BLaER1 treated with 17β-estradiol and CSF1 and Interleukin-3, amounts not matched to agents 10 nM and 100 nM (cell line): ENCODE results near the gene NPHP4.

Experiments
- H3K27ac ChIP-seq, 11 experiments: shearing (Covaris generic); formaldehyde crosslinking; 2 replicates each; pipeline ENCODE4 v1.8.1; 2022
- H3K27me3 ChIP-seq, 11 experiments: shearing (Covaris generic); formaldehyde crosslinking; 2 replicates each; pipeline ENCODE4 v1.8.1; 2022
- H3K36me3 ChIP-seq, 11 experiments: shearing (Covaris generic); formaldehyde crosslinking; 2 replicates each; pipeline ENCODE4 v1.8.1; 2022
- H3K4me1 ChIP-seq, 10 experiments: shearing (Covaris generic); formaldehyde crosslinking; 2 replicates each; pipeline ENCODE4 v1.8.1; 2022
- H3K4me2 ChIP-seq, 11 experiments: shearing (Covaris generic); formaldehyde crosslinking; 2 replicates each; pipeline ENCODE4 v1.8.1; 2022
- H3K4me3 ChIP-seq, 10 experiments: shearing (Covaris generic); formaldehyde crosslinking; 2 replicates each; pipeline ENCODE4 v1.8.1; 2022
- H3K9ac ChIP-seq, 11 experiments: shearing (Covaris generic); formaldehyde crosslinking; 2 replicates each; pipeline ENCODE4 v1.8.1; 2022
- H3K9me3 ChIP-seq, 11 experiments: shearing (Covaris generic); formaldehyde crosslinking; replicated peaks in 1 of 11; 2 replicates each; pipeline ENCODE4 v1.8.1; 2022
- H4K20me1 ChIP-seq, 11 experiments: shearing (Covaris generic); formaldehyde crosslinking; 2 replicates each; pipeline ENCODE4 v1.8.1; 2022
- Cebpa-rat ChIP-seq, 11 experiments: shearing (Covaris generic); IDR thresholded peaks; 2 replicates each; pipeline ENCODE4 v1.8.1; 2022

The NPHP4 gene

DNA sequence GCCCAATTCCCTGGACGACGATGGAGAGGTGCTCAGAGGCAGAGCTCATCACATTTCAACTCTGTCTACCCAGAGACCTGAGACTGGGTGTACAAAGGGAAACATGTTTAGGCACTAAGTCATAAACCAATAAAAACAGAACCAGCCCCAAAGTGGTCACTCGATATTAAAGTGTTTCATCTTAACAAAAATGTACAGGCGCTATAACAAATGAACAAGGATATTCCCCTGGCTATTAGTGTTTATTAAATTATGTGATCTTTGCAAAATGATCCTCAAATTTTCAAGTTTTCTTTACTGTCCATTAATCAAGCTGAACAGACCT, 43.6 kb downstream of the NPHP4 start:
- no peaks in the 10 kb centered on the region for H3K9me3 ChIP-seq
- TF ChIP-seq Cebpa-rat (IDR thresholded peaks at IDR 0.05): no peak

DNA sequence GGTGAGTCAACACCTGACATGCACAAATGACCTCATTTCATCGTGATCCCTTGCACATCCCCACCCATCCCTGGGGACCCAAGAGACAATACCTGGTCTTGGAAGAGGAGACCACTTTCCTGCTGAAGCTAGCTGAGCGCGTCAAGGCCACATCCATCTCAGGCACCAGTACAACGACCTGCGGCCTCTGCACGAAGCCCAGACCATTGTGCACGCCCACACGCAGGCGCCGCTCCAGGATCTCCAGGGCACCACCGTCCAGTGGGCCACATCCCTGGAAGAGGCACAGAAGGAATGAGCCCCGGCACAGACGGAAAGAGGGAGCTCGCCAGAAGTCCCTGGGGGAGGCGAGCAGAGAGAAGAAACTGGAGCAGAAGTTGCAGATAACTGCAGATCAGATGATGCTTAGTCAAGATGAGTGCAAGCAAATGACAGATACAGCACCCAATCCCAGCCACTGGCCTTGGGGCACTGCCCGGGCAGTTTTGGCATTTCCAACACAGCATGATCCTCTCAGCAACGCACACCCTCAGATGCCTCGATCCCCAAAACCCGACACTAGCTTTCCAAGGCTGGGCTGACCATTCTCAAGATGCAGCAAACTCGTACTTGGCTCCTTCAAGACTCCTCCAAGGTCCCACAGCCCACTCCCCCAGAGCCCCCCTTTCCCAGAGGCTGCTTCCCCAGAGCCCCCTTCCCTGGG, 44.1 kb downstream of the NPHP4 start:
- Histone ChIP-seq H3K9me3 (no peaks in the 10 kb centered on the region), H3K27ac (no peak overlapping the region)
- TF ChIP-seq Cebpa-rat (IDR thresholded peaks at IDR 0.05): no peak

More for the DNA sequence above, 43.6 kb downstream of the NPHP4 start:
- peaks cover 47 to 92% (median 68%) of the 10 kb centered on the region in 11 experiments for H3K36me3 ChIP-seq
- no peak overlapping the region for H3K9ac ChIP-seq
- H3K27me3 ChIP-seq: no peaks in the 10 kb centered on the region
- peaks cover 0 to 21% (median 7%) of the 10 kb centered on the region in 10 experiments; a peak in 9 of 20 replicates for H3K4me1 ChIP-seq
- no peak overlapping the region for H3K4me3 ChIP-seq
- no peak overlapping the region for H3K4me2 ChIP-seq
- H4K20me1 ChIP-seq: peaks cover 0 to 16% (median 0%) of the 10 kb centered on the region in 11 experiments; a peak in 3 of 22 replicates
- H3K27ac ChIP-seq: no peak overlapping the region

DNA sequence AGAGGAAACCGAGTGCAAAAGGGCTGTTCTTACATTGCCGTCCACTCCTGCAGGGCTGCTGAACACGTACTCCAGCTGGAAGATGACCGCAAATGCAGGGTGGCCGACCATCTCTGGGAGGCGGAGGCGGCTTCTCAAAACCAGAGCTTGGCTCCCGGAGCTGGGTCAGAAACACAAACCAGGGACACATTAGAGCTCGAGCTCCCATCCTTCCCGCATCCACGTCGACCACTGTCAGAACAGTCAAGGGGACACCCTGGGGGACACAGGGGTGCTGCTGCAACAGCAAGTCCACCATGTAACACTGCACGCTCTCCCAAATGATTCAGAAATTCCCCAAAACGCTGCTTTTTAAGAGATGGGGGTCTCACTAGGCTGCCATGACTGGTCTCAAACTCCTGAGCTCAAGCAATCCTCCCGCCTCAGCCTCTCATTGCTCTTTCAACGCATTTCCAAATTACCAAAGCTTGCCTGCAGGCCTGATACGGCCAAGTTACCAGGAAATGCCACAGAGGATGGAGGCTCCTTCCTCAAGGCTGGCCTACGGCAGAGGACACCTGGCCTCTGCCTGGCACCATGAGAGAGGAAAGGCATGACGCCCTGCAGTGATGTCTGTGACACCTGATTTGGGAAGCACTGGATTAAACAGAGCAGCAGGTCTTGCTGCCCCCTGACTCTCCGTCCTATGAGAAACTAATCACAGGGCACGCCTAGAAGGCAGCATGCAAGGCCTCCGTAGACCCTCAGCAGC, 45.0 kb downstream of the NPHP4 start:
- Histone ChIP-seq H4K20me1 (peaks cover 0 to 16% (median 0%) of the 10 kb centered on the region in 11 experiments; a peak in 3 of 22 replicates), H3K36me3 (peaks cover 42 to 93% (median 65%) of the 10 kb centered on the region in 11 experiments), H3K9me3 (no peaks in the 10 kb centered on the region), H3K27me3 (no peaks in the 10 kb centered on the region), H3K4me3 (no peak overlapping the region), H3K4me1 (peaks cover 0 to 21% (median 7%) of the 10 kb centered on the region in 10 experiments; a peak in 9 of 20 replicates), H3K9ac (no peak overlapping the region), H3K27ac (no peak overlapping the region), H3K4me2 (no peak overlapping the region)
- no peak for TF ChIP-seq Cebpa-rat (IDR thresholded peaks at IDR 0.05)

More for the DNA sequence above, 44.1 kb downstream of the NPHP4 start:
- H3K4me3 ChIP-seq: no peak overlapping the region
- H3K27me3 ChIP-seq: no peaks in the 10 kb centered on the region
- no peak overlapping the region for H3K4me2 ChIP-seq
- H3K4me1 ChIP-seq: peaks cover 0 to 21% (median 7%) of the 10 kb centered on the region in 10 experiments; a peak in 9 of 20 replicates
- H3K36me3 ChIP-seq: peaks cover 47 to 92% (median 66%) of the 10 kb centered on the region in 11 experiments
- no peak overlapping the region for H3K9ac ChIP-seq
- H4K20me1 ChIP-seq: peaks cover 0 to 16% (median 0%) of the 10 kb centered on the region in 11 experiments; a peak in 3 of 22 replicates

DNA sequence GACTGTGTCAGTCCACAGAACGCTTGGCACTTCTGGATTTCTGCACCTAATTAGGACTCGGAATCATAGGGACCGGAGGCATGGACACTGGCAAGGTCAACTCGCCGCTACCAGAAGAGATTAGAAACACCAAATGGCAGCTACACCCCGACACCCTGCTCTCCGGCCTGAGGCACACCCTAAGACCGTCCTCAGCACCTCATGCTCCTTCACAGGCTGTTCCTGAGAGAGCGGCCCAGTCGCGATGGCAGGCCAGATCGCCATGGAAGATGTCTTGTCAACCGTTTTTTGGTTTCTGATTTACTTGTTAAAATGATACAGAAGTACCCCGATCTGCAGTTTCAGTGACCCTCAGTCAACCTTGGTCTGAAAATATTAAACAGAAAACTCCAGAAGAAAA, 46.8 kb downstream of the NPHP4 start:
- no peak overlapping the region for H3K4me3 ChIP-seq
- H3K9ac ChIP-seq: no peak overlapping the region
- H3K27me3 ChIP-seq: no peaks in the 10 kb centered on the region
- 0 out of 22 replicates have a peak, but pooled peaks cover 0 to 5% (median 0%) of the 10 kb centered on the region in 11 experiments for H3K9me3 ChIP-seq
- peaks cover 0 to 11% (median under 1%) of the 10 kb centered on the region in 10 experiments; a peak in 6 of 20 replicates for H3K4me1 ChIP-seq
- no peak overlapping the region for H3K27ac ChIP-seq
- peaks cover 41 to 83% (median 56%) of the 10 kb centered on the region in 11 experiments for H3K36me3 ChIP-seq
- TF ChIP-seq Cebpa-rat (IDR thresholded peaks at IDR 0.05): no peak
- H4K20me1 ChIP-seq: peaks cover 0 to 8% (median 0%) of the 10 kb centered on the region in 11 experiments; a peak in 3 of 22 replicates
- no peak overlapping the region for H3K4me2 ChIP-seq

DNA sequence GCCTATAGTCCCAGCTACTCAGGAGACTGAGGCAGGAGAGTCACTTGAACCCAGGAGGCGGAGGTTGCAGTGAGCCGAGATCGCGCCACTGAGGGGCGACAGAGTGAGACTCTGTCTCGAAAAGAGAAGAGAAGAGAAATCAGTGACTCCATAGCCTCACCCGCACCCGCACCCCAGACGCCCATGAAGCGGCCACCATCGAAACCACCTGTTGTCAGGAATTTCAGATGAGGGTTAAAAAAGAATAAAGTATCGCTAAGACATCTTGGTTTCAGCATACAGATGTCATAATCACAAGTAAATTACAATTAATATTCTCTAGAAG, 47.4 kb downstream of the NPHP4 start:
- H3K9ac ChIP-seq: no peak overlapping the region
- no peak for TF ChIP-seq Cebpa-rat (IDR thresholded peaks at IDR 0.05)
- H3K4me1 ChIP-seq: 0 out of 20 replicates have a peak, but pooled peaks cover 0 to 7% (median 0%) of the 10 kb centered on the region in 10 experiments
- H3K4me3 ChIP-seq: no peak overlapping the region
- no peak overlapping the region for H3K4me2 ChIP-seq
- H3K27me3 ChIP-seq: no peaks in the 10 kb centered on the region
- peaks cover 39 to 77% (median 53%) of the 10 kb centered on the region in 11 experiments for H3K36me3 ChIP-seq
- peaks cover 0 to 8% (median 0%) of the 10 kb centered on the region in 11 experiments; a peak in 3 of 22 replicates for H4K20me1 ChIP-seq
- no peak overlapping the region for H3K27ac ChIP-seq
- 0 out of 22 replicates have a peak, but pooled peaks cover 0 to 5% (median 0%) of the 10 kb centered on the region in 11 experiments for H3K9me3 ChIP-seq

DNA sequence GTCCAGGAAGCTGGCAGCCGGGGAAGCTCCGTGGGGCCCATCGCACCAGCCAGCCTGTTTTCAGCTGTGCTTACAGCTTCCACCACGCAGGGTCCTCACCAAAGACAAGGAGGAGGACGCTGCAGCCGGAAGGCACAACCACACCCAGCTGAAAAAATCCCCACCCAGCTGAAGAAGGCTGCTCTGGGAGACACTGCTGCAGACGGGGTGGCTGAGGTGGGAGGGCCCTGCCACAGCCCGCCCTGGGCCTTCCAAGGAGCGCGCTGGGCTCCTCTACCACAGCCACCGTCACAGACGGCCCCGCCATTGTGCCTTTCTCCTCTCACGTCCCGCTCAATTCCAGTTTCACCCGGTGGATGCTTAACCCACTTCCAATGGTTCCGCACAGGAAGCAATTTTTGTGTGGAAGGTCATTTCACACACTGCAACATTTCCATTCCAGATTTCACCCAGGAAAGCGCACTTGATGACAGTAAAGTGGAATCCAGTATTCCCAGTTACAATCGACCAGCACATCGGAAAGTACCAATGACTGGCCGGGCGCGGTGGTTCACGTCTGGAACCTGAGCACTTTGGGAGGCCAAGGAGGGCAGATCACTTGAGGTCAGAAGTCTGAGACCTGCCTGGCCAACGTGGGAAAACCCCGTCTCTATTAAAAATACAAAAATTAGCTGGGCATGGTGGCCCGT, 47.9 kb downstream of the NPHP4 start:
- peaks cover 34 to 72% (median 53%) of the 10 kb centered on the region in 11 experiments for H3K36me3 ChIP-seq
- H3K27ac ChIP-seq: no peak overlapping the region
- 0 out of 20 replicates have a peak, but pooled peaks cover 0 to 3% (median 0%) of the 10 kb centered on the region in 10 experiments for H3K4me1 ChIP-seq
- no peak overlapping the region for H3K4me2 ChIP-seq
- H3K4me3 ChIP-seq: no peak overlapping the region
- no peak overlapping the region for H3K9ac ChIP-seq
- H3K9me3 ChIP-seq: 0 out of 22 replicates have a peak, but pooled peaks cover 0 to 5% (median 0%) of the 10 kb centered on the region in 11 experiments
- TF ChIP-seq Cebpa-rat (IDR thresholded peaks at IDR 0.05): no peak
- no peaks in the 10 kb centered on the region for H3K27me3 ChIP-seq
- peaks cover 0 to 9% (median 0%) of the 10 kb centered on the region in 11 experiments; a peak in 5 of 22 replicates for H4K20me1 ChIP-seq

DNA sequence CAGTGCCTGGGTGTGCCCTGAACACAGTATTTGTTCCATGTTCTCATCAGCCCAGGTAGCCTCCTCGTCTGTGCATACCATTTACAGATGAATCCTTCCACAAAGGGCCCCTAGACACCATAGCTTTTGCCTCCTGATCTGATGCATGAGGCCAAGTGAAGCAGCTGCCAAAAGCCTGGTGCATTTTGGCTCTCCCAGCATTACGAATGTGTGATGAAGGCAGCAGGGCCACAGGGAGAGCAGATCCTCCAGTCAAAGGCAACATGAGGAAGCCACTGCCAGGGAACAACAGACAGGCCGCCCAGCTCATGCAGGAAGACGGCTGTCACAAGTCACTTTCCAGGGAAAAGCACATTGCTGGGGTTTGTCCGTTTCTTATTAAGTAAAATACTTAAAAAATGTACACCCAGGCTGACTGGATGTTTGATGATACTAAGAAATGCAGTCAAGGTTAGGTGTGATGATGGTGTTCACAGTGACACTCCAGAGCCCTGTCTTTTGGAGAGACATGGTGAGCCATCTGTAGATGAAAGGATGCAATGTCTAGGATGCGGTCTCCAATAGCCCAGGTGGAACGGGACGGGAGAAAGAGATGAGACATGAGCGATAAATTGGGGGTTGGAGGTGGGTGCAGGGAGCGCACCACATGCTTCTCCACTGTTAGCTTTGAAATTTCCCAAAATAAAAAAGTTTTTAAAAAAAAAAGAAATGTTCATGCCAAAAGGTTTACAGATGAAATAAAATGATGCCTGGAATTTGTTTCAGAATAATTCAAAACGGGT, 48.7 kb downstream of the NPHP4 start:
- Histone ChIP-seq H3K4me1 (no peaks in the 10 kb centered on the region), H3K4me3 (no peak overlapping the region), H3K36me3 (peaks cover 33 to 66% (median 52%) of the 10 kb centered on the region in 11 experiments), H3K27me3 (no peaks in the 10 kb centered on the region), H3K27ac (no peak overlapping the region), H3K9ac (no peak overlapping the region), H4K20me1 (peaks cover 0 to 10% (median 0%) of the 10 kb centered on the region in 11 experiments; a peak in 5 of 22 replicates), H3K9me3 (0 out of 22 replicates have a peak, but pooled peaks cover 0 to 5% (median 0%) of the 10 kb centered on the region in 11 experiments), H3K4me2 (no peak overlapping the region)
- no peak for TF ChIP-seq Cebpa-rat (IDR thresholded peaks at IDR 0.05)

DNA sequence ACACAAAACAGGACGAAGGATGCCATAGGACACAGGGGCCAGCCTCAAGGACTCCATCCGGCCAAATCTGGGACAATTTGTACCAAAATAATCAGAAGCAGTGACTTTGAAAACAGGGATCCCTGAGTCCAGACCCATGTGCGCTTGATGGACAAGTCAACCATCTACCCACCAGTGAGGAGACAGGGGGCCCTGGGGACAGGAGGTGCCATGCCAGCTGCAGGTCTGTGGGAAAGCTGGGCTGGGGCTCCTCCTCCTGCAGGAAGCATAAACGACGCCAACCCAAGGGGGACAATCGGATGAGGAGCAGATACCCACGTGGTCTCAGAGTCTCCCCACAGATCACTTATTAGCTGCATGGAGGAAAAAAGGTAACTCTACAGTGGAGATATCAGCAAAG, 50.6 kb downstream of the NPHP4 start:
- Histone ChIP-seq H3K36me3 (peaks cover 28 to 65% (median 49%) of the 10 kb centered on the region in 11 experiments), H3K4me2 (no peak overlapping the region), H3K4me1 (no peaks in the 10 kb centered on the region), H3K4me3 (no peak overlapping the region), H3K27ac (no peak overlapping the region), H3K9me3 (0 out of 22 replicates have a peak, but pooled peaks cover 0 to 5% (median 0%) of the 10 kb centered on the region in 11 experiments), H4K20me1 (peaks cover 0 to 8% (median 0%) of the 10 kb centered on the region in 11 experiments; a peak in 4 of 22 replicates), H3K27me3 (no peaks in the 10 kb centered on the region), H3K9ac (no peak overlapping the region)
- TF ChIP-seq Cebpa-rat (IDR thresholded peaks at IDR 0.05): no peak
